Effector memory CD4-positive, alpha-beta T cell (primary cell): ENCODE results near the gene CCDC92.

Experiments used
- DNase-seq, 3 donors: peaks; one replicate each; pipeline ENCODE4 v3.0.0-alpha.2; 2020
- H3K27ac ChIP-seq: 2 replicates; pipeline ENCODE4 v1.7.0; 2013; ENCODE audit warnings: mild to moderate bottlenecking, low read length, moderate library complexity; ENCODE audit not compliant: insufficient read depth, poor library complexity, severe bottlenecking
- H3K27me3 ChIP-seq: replicated peaks from 2 replicates; pipeline ENCODE4 v1.7.0; 2013; ENCODE audit warnings: mild to moderate bottlenecking, low read length; ENCODE audit not compliant: insufficient read depth, control insufficient read depth, poor library complexity, severe bottlenecking
- H3K36me3 ChIP-seq: 2 replicates; pipeline ENCODE4 v1.7.0; 2013; ENCODE audit warnings: mild to moderate bottlenecking, low read length, moderate library complexity; ENCODE audit not compliant: control insufficient read depth, insufficient read depth
- H3K4me1 ChIP-seq: 2 replicates; pipeline ENCODE4 v1.7.0; 2013; ENCODE audit warnings: low read length, mild to moderate bottlenecking; ENCODE audit not compliant: control insufficient read depth, insufficient read depth, poor library complexity, severe bottlenecking
- H3K4me3 ChIP-seq: 2 replicates; pipeline ENCODE4 v1.7.0; 2013; ENCODE audit warnings: low read length, low read depth, mild to moderate bottlenecking; ENCODE audit not compliant: insufficient read depth, poor library complexity, severe bottlenecking
- H3K9me3 ChIP-seq: 2 replicates; pipeline ENCODE4 v1.7.0; 2013; ENCODE audit warnings: mild to moderate bottlenecking, low read length, moderate library complexity; ENCODE audit not compliant: control insufficient read depth

Gene CCDC92

GRCh38 chr12:123943816-123944215 lies 28.8 kb downstream of the CCDC92 start:
- Histone ChIP-seq H3K4me3 (no peak overlapping the region), H3K27ac (no peak overlapping the region), H3K27me3 (no peaks in the 10 kb centered on the region), H3K36me3 (peaks cover 26% of the 10 kb centered on the region), H3K4me1 (no peaks in the 10 kb centered on the region), H3K9me3 (no peaks in the 10 kb centered on the region)
- DNase-seq: no peak

GRCh38 chr12:123942911-123943648 lies 29.6 kb downstream of the CCDC92 start:
- Histone ChIP-seq H3K4me3 (no peak overlapping the region), H3K4me1 (peaks cover 5% of the 10 kb centered on the region), H3K36me3 (peaks cover 26% of the 10 kb centered on the region), H3K9me3 (no peaks in the 10 kb centered on the region), H3K27me3 (no peaks in the 10 kb centered on the region), H3K27ac (no peak overlapping the region)
- DNase-seq: no peak

- H3K27ac ChIP-seq: no peak overlapping the region
- no peak for DNase-seq
Observed at GRCh38 chr12:123942238-123942653, 30.4 kb downstream of the CCDC92 start.

GRCh38 chr12:123941624-123942237 lies 30.9 kb downstream of the CCDC92 start:
- Histone ChIP-seq H3K27me3 (no peaks in the 10 kb centered on the region), H3K9me3 (no peaks in the 10 kb centered on the region), H3K4me3 (no peak overlapping the region), H3K27ac (no peak overlapping the region), H3K4me1 (peaks cover 10% of the 10 kb centered on the region), H3K36me3 (peaks cover 26% of the 10 kb centered on the region)
- no peak for DNase-seq

More at GRCh38 chr12:123942238-123942653, 30.4 kb downstream of the CCDC92 start:
- H3K9me3 ChIP-seq: no peaks in the 10 kb centered on the region
- H3K36me3 ChIP-seq: peaks cover 26% of the 10 kb centered on the region
- H3K4me3 ChIP-seq: no peak overlapping the region
- H3K27me3 ChIP-seq: no peaks in the 10 kb centered on the region
- H3K4me1 ChIP-seq: peaks cover 7% of the 10 kb centered on the region

- peaks cover 10% of the 10 kb centered on the region for H3K4me1 ChIP-seq
- peaks cover 26% of the 10 kb centered on the region for H3K36me3 ChIP-seq
- H3K4me3 ChIP-seq: no peak overlapping the region
- H3K9me3 ChIP-seq: no peaks in the 10 kb centered on the region
- H3K27me3 ChIP-seq: no peaks in the 10 kb centered on the region
- no peak for DNase-seq
- no peak overlapping the region for H3K27ac ChIP-seq
Observed at GRCh38 chr12:123941000-123941399, 31.6 kb downstream of the CCDC92 start.

- Histone ChIP-seq H3K4me1 (peaks cover 10% of the 10 kb centered on the region), H3K36me3 (peaks cover 26% of the 10 kb centered on the region), H3K9me3 (no peaks in the 10 kb centered on the region), H3K27me3 (no peaks in the 10 kb centered on the region), H3K4me3 (no peak overlapping the region), H3K27ac (no peak overlapping the region)
- DNase-seq: no peak
Observed at GRCh38 chr12:123940627-123940966, 32.0 kb downstream of the CCDC92 start.

GRCh38 chr12:123939716-123940626 lies 32.7 kb downstream of the CCDC92 start:
- Histone ChIP-seq H3K36me3 (peaks cover 20% of the 10 kb centered on the region), H3K27ac (no peak overlapping the region), H3K27me3 (no peaks in the 10 kb centered on the region), H3K4me3 (no peak overlapping the region), H3K9me3 (no peaks in the 10 kb centered on the region), H3K4me1 (peaks cover 10% of the 10 kb centered on the region)
- no peak for DNase-seq

- Histone ChIP-seq H3K27ac (peak overlapping the region; percentile 45), H3K9me3 (no peaks in the 10 kb centered on the region), H3K36me3 (peaks cover 18% of the 10 kb centered on the region), H3K27me3 (no peaks in the 10 kb centered on the region), H3K4me1 (peaks cover 10% of the 10 kb centered on the region), H3K4me3 (no peak overlapping the region)
- no peak for DNase-seq
Observed at GRCh38 chr12:123938679-123939480, 33.8 kb downstream of the CCDC92 start.

GRCh38 chr12:123937707-123938591 lies 34.7 kb downstream of the CCDC92 start:
- Histone ChIP-seq H3K4me1 (peaks cover 10% of the 10 kb centered on the region), H3K4me3 (peak overlapping the region; percentile 47), H3K27ac (peak overlapping the region; percentile 45), H3K27me3 (no peaks in the 10 kb centered on the region), H3K9me3 (no peaks in the 10 kb centered on the region), H3K36me3 (peaks cover 18% of the 10 kb centered on the region)
- DNase-seq: peak; percentile 9
